Stimulated activated CD4-positive, alpha-beta T cell treated with anti-CD3 and anti-CD28 coated beads, Interleukin-1b, Interleukin-23, amount 100 ng/mL, for 1 hour (primary cell): ENCODE measurements around the gene RBM20.
"Not testable (repeated sequence)": the region's sequence is repeated elsewhere in the genome, so short reads cannot be mapped to it uniquely, and the experiment has no call there.

Experiments used
- DNase-seq, 2 donors: peaks; one replicate each; pipeline ENCODE4 v3.0.0-alpha.2; 2020; ENCODE audit warnings: low read depth in 2 of 2

The RBM20 gene

GRCh38 chr10:110625951-110626855, 17.9 kb upstream of the RBM20 start:
- DNase-seq = no peak

DNA sequence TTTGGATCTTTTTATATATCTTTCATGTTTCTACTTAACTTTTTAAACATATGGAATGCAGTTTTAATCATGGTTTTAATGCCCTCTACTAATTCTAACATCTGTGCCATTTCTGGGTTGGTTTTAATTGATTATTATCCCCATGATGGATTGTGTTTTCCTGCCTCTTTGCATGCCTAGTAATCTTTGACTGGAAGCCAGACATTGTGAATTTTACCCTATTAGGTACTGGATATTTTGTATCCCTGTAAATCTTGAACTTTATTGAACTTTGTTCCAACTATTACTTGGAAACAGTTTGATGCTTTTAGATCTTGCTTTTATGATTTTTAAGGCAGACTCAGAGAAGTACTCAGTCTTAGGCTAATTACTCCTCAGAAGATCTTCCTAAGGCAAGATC, 16.0 kb upstream of the RBM20 start:
- DNase-seq = no peak

DNA sequence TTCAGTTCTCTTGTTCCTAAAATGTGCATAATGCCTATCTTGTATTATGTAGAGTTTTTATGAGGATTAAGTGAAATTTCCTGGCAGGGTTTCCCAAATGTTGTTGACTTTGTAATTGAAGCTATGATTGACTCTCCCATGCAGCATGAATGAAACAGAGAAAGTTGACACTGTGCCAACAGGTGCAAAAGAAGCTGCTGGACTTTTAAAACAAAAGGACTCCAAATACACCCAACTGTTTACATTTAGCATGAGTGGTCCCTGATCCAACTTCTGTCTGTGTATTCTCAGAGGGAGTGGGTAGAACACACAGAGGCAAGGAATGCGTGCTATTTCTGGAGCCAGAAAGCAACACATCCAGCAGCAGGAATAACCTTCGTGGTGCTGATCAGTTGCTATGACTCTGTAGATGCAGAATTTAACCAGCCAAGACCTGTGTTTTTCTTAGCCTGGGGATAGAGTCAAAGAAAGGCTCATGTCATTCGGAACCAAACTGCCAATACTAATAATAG, 14.4 kb upstream of the RBM20 start:
- no peak for DNase-seq

- no peak for DNase-seq
Observed at GRCh38 chr10:110631934-110632333, 12.2 kb upstream of the RBM20 start.

- DNase-seq = no peak
Observed at GRCh38 chr10:110632591-110633215, 11.4 kb upstream of the RBM20 start.

- no peak for DNase-seq
Observed at GRCh38 chr10:110634527-110635209, 9.5 kb upstream of the RBM20 start.

DNA sequence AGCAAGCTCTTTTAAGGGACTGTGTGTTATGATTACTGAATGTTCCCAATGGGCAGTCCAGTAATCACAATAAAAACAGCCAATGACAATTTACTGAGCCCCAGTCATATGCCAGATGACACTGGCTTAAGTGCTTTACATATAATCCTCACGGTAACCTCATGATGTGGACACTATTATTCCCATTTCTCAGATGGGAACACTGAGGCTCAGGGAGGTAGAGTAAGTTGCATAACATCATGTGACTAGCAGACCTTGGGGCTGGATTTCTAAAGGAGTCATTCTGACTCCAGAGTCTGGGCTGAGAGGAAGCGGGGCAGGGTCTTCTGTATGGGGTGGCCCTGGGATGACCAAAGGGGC, 7.6 kb upstream of the RBM20 start:
- no peak for DNase-seq

- no peak for DNase-seq
Observed at GRCh38 chr10:110636932-110637557, 7.1 kb upstream of the RBM20 start.

DNA sequence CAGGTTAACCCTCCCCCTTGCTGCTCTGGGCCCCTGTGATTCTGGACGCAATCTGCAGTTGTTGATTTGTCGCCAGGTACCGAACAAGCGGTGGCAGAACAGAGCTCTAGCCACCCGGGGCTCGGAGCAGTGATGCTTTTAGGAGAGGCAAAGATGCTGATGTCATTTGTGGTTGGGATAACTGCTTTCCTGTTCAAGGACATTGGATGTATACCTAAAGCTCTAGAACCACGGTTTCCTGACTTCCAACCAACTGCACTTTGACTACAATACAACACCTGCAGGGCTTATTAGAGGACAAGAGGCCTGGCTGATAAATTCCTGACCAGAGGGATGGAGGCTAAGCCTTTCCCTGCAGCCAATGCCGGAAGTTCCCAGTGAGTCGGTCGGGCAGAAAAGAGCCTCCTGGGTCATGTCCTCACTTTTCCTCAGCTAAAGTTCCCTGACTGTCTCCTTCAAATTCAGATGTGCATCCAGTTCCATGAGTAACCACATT, 6.5 kb upstream of the RBM20 start:
- no peak for DNase-seq

DNA sequence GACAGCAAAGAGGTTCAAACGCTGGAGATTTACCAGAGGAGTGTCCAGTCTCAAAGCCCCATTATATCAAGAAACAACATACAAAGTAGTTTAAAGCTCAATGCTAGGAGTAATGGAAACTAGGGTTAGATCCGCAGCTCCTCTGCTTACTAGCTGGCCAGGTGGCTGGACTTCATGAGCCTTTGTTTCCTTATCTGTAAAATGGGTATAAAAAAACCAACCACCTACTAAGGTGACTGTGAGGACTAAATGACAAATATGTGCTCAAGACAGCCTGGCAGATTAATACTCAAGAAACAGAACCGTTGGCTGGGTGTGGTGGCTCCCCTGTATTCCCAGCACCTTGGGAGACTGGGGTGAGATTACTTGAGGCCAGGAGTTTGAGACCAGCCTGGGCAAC, 5.8 kb upstream of the RBM20 start:
- no peak for DNase-seq

DNA sequence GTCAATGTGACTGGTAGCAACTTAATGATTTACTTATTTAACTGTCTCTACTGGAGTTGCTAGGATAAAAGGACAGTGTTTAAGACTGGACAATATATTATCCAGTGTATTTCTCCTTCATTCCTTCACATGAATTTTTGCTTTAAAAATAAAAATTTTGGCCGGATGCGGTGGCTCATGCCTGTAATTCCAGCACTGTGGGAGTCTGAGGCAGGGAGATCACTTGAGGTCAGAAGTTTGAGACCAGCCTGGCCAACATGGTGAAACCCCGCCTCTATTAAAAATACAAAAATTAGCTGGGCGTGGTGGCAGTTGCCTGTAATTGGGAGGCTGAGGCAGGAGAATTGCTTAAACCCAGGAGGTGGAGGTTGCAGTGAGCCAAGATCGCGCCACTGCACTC, 5.1 kb upstream of the RBM20 start:
- DNase-seq = not testable (repeated sequence)

- not testable (repeated sequence) for DNase-seq
Observed at GRCh38 chr10:110639858-110640257, 4.3 kb upstream of the RBM20 start.

DNA sequence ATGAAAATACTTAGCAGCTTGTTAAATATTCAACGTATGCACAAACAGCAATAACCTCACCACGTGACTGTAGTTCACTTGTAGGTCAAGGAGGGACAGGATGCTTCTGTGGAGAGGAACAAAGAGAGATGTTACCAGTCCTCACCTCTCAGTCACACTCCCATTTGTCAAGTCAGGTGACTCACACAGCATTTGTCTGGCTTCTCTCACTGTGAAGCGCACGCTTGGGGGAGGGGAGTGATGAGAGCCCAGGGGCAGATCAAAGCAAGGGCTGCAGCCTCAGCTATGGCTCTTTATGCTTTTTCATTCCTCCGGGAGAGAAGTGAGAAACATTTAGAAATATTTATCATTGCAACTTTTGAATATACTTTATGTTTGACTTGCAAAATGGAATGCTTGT, 2.9 kb upstream of the RBM20 start:
- DNase-seq = no peak

GRCh38 chr10:110642204-110643034, 1.7 kb upstream of the RBM20 start:
- DNase-seq = no peak

DNA sequence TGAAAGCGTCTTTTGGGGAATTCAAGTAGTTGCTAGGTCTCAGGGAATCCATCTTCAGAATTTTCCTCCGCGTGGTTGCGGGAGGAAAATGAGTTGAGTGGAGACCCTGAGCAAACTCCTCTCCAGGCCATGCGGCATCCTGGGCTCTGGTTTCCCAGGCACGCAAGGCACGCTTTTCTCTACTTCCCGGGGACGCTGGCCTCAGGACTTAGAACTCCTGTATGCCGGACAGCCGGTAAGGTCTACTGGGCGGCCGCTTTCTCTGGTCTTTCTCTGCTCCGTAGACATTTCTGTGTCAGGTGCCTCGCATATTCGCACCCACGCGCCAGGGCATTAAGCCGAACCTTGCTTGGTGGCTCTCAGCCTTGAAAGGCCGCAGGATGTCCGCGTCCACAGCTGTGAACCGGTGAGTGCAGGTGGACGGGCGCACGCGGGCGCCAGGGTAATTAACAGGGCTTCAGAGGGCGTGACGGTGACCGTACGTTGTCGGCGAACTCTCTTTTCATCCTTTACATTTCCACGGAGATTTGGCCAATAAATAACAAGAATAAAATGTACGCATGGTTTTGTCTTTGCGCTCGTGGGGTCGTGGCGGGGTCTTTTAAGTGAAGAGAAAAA, 992 bp upstream of the RBM20 start:
- DNase-seq = no peak

GRCh38 chr10:110644598-110645462, 694 bp downstream of the RBM20 start:
- no peak for DNase-seq

GRCh38 chr10:110646417-110647135, 2.4 kb downstream of the RBM20 start:
- no peak for DNase-seq

- DNase-seq = no peak
Observed at GRCh38 chr10:110647136-110647430, 2.9 kb downstream of the RBM20 start.

DNA sequence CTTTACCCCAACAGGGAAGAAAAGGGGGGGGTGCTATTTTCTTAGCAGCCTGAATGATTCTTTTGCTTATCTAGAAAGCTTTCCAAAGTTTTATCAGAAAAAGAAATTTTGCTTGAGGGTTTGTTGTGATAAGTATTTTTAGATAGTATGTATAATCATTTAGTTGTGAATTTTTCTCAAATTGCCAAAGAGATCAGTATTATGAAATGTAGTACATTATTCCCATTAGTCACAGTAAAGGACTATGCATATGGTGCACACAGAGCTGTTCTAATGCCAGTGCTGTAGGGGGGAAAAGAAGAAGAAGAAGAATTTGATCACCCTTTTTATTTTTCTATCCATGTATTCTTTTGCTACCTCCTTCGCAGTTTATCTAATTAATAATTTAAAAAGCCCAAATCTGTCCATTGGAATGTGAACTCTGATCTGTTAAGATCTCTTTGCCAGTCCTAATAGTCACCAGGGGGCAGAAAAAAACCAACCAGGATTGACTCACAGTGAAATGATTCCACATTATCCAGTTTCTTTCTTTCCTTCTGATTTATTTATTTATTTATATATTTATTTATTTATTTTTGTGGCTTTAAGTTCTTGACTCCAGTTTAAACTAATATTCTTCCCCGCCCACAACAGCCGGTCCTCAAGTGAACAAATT, 4.7 kb downstream of the RBM20 start:
- no peak for DNase-seq
